Measurements from ENCODE around the gene KIAA0513.

DNA sequence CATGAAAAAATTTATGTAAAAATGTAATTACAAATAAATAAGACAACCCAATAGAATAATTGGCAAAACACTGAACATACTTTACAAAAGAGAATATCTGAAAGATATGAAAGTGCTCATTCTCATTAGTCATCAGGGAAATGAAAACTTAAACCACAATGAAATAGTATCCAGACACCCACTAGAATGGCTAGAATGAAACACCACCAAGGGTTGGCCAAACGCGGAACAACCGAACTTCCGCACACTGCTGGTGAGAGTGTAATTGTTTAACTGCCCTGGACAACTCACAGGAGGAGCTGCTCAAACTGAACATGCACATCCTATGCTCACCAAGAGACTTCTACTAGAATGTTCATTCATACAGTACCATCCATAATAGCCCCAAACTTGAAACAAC, 10.4 kb upstream of the KIAA0513 start:
- TF ChIP-seq, protein P1, sequence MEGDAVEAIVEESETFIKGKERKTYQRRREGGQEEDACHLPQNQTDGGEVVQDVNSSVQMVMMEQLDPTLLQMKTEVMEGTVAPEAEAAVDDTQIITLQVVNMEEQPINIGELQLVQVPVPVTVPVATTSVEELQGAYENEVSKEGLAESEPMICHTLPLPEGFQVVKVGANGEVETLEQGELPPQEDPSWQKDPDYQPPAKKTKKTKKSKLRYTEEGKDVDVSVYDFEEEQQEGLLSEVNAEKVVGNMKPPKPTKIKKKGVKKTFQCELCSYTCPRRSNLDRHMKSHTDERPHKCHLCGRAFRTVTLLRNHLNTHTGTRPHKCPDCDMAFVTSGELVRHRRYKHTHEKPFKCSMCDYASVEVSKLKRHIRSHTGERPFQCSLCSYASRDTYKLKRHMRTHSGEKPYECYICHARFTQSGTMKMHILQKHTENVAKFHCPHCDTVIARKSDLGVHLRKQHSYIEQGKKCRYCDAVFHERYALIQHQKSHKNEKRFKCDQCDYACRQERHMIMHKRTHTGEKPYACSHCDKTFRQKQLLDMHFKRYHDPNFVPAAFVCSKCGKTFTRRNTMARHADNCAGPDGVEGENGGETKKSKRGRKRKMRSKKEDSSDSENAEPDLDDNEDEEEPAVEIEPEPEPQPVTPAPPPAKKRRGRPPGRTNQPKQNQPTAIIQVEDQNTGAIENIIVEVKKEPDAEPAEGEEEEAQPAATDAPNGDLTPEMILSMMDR (IDR thresholded peaks at IDR 0.05) = no peak
- no peak for TF ChIP-seq POLR2A (IDR thresholded peaks at IDR 0.05)

Data from heart left ventricle (tissue), 13 donors.